ENCODE data around the gene NFATC1. TPM values are rescaled to one million over a fixed set of nuclear protein-coding genes. Genes with fewer than 3 reads are reported as not detected.

NFATC1 gene
- total RNA-seq, 1 donor from 2014 or later: 64.1 TPM

- Histone ChIP-seq H3K9me3 (no peaks in the 10 kb centered on the region), H3K27me3 (no peaks in the 10 kb centered on the region), H3K27ac (no peak overlapping the region), H3K4me3 (no peak overlapping the region), H3K36me3 (peaks cover 0 to 9% of the 10 kb centered on the region in 2 donors), H3K4me1 (no peaks in the 10 kb centered on the region)
- TF ChIP-seq CTCF (IDR thresholded peaks at IDR 0.05): no peak
- intact Hi-C loops (cut with DNase I): no loop called here
- no peak for DNase-seq (ENCODE audit: low spot score in 2 of 2)
Observed at GRCh38 chr18:79371561-79372121, 24.1 kb upstream of the NFATC1 start.

GRCh38 chr18:79372461-79372860, 23.3 kb upstream of the NFATC1 start:
- no peak for DNase-seq (ENCODE audit: low spot score in 2 of 2)
- H3K27me3 ChIP-seq: no peaks in the 10 kb centered on the region

GRCh38 chr18:79372991-79373390, 22.7 kb upstream of the NFATC1 start:
- no peak for DNase-seq (ENCODE audit: low spot score in 2 of 2)
- no peaks in the 10 kb centered on the region for H3K27me3 ChIP-seq
- intact Hi-C loops (cut with DNase I): no loop called here
- H3K9me3 ChIP-seq: no peaks in the 10 kb centered on the region
- no peak overlapping the region for H3K4me3 ChIP-seq
- H3K36me3 ChIP-seq: peaks cover 6 to 19% of the 10 kb centered on the region in 2 donors
- H3K4me1 ChIP-seq: no peaks in the 10 kb centered on the region
- TF ChIP-seq CTCF (IDR thresholded peaks at IDR 0.05): no peak
- H3K27ac ChIP-seq: no peak overlapping the region

More at GRCh38 chr18:79372461-79372860, 23.3 kb upstream of the NFATC1 start:
- intact Hi-C loops (cut with DNase I): no loop called here
- Histone ChIP-seq H3K9me3 (no peaks in the 10 kb centered on the region), H3K4me3 (no peak overlapping the region), H3K4me1 (no peaks in the 10 kb centered on the region), H3K36me3 (peaks cover 3 to 13% of the 10 kb centered on the region in 2 donors), H3K27ac (no peak overlapping the region)
- no peak for TF ChIP-seq CTCF (IDR thresholded peaks at IDR 0.05)

DNA sequence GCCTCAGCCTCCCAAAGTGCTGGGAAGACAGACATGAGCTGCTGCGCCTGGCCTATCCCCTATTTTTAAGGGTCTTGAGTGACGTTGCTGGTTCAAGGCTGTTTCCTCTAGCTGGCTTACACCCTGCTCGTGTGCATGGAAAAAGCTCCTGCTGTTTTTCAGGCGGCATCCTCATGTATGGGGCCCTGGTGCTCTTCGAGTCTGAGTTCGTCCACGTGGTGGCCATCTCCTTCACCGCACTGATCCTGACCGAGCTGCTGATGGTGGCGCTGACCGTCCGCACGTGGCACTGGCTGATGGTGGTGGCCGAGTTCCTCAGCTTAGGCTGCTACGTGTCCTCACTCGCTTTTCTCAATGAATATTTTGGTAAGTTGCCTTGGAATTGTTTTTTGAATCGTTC, 22.0 kb upstream of the NFATC1 start:
- Histone ChIP-seq H3K27me3 (no peaks in the 10 kb centered on the region), H3K36me3 (peaks cover 9 to 24% of the 10 kb centered on the region in 2 donors), H3K4me1 (no peaks in the 10 kb centered on the region), H3K27ac (no peak overlapping the region), H3K9me3 (no peaks in the 10 kb centered on the region), H3K4me3 (no peak overlapping the region)
- no peak for TF ChIP-seq CTCF (IDR thresholded peaks at IDR 0.05)
- intact Hi-C loops (cut with DNase I): no loop called here
- DNase-seq (ENCODE audit: low spot score in 2 of 2): no peak

DNA sequence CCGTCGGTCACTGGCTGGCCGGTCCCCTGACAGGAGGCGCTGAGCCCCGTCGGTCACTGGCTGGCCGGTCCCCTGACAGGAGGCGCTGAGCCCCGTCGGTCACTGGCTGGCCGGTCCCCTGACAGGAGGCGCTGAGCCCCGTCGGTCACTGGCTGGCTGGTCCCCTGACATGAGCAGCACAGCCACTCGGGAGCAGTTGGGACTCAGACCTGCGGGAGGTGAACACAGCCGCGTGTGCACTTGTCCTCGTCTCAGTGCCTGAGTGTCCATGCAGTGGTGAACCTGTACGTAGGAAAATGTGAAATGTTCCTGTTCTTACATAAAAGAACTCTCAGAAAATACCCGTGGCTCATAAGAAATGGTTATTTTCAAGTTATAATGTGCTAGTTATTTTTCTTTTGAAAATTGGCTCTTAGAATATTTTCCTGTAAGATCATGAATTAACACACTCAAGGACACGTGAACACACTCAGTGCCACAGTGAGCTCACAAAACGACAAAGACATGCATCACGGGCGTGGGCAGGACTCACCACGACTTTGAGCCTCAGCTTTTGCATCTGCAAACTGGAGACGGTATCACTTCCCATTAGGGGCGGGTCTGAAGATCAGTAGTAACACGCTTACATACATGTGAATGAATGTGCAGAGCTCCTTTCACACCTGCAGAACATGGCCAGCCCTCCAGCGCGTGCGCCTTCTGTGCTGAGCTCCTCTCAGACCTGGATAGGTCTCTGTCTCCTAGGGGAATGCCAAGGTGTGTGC, 21.1 kb upstream of the NFATC1 start:
- no peak for TF ChIP-seq CTCF (IDR thresholded peaks at IDR 0.05)
- Histone ChIP-seq H3K36me3 (peaks cover 9 to 24% of the 10 kb centered on the region in 2 donors), H3K27ac (no peak overlapping the region), H3K4me3 (no peak overlapping the region), H3K4me1 (peaks cover 0 to 2% of the 10 kb centered on the region in 2 donors), H3K27me3 (no peaks in the 10 kb centered on the region), H3K9me3 (no peaks in the 10 kb centered on the region)
- DNase-seq (ENCODE audit: low spot score in 2 of 2): no peak
- intact Hi-C loops (cut with DNase I): no loop called here

All from ascending aorta (tissue), 2 donors.